ENCODE results near the gene ARVCF.

The ARVCF gene

GRCh38 chr22:20064140-20064480, 47.5 kb upstream of the ARVCF start:
- H3K36me3 ChIP-seq (replicated peaks in 1 of 2; ENCODE audit: control insufficient read depth in 2 of 2, insufficient read depth in 2 of 2, low read length in 2 of 2): peaks cover 3 to 4% of the 10 kb centered on the region in 2 donors
- H3K27ac ChIP-seq (replicated peaks; ENCODE audit: low read length): no peak overlapping the region
- no peak overlapping the region for H4K91ac ChIP-seq (ENCODE audit: low read depth, low read length, poor library complexity)
- peak overlapping the region; percentile 30 for H3K9ac ChIP-seq (ENCODE audit: low read depth, low read length, poor library complexity)
- no peak overlapping the region for H3K4me2 ChIP-seq (ENCODE audit: insufficient read depth, low read length, poor library complexity, severe bottlenecking)
- H2BK120ac ChIP-seq (ENCODE audit: low read depth, low read length): no peak overlapping the region
- H3K9me3 ChIP-seq (replicated peaks in 1 of 2; ENCODE audit: control insufficient read depth in 2 of 2, insufficient read depth in 1 of 2, low read depth in 1 of 2, low read length in 2 of 2): no peaks in the 10 kb centered on the region
- peaks cover 0 to 6% of the 10 kb centered on the region in 2 donors for H3K4me1 ChIP-seq (ENCODE audit: control insufficient read depth in 2 of 2, insufficient read depth in 1 of 2, low read depth in 1 of 2, low read length in 2 of 2)
- no peak overlapping the region for H3K14ac ChIP-seq (ENCODE audit: low read length)
- no peak overlapping the region for H3K23ac ChIP-seq (ENCODE audit: low read depth, low read length, poor library complexity)
- no peak overlapping the region for H3K4ac ChIP-seq (ENCODE audit: low read length)
- DNase-seq (ENCODE audit: low spot score): no peak
- H2AK5ac ChIP-seq (ENCODE audit: low read depth, low read length): peak overlapping the region; percentile 70
- no peaks in the 10 kb centered on the region for H3K79me1 ChIP-seq (ENCODE audit: low read depth, low read length)
- H3K27me3 ChIP-seq (ENCODE audit: control insufficient read depth in 3 of 3, insufficient read depth in 3 of 3, low read depth in 1 of 3, low read length in 3 of 3): no peaks in the 10 kb centered on the region
- no peak overlapping the region for H3K4me3 ChIP-seq (ENCODE audit: low read length in 2 of 2)
- H2AFZ ChIP-seq (ENCODE audit: low read length): no peak overlapping the region
- H4K8ac ChIP-seq (ENCODE audit: low read depth, low read length): no peak overlapping the region
- peak overlapping the region; percentile 8 for H3K18ac ChIP-seq (ENCODE audit: low read length)
- WGBS, 2 donors (ENCODE audit: extremely low coverage in 2 of 2, insufficient read length in 2 of 2, insufficient replicate concordance in 1 of 2): no CpG with 5 or more reads among the region's 3 CpGs
- no peak overlapping the region for H2BK5ac ChIP-seq (ENCODE audit: low read length)
- H2BK15ac ChIP-seq (ENCODE audit: low read length): peak overlapping the region; percentile 37
- peak overlapping the region; percentile 94 for H2BK12ac ChIP-seq (ENCODE audit: low read length)

- peak overlapping the region; percentile 63 for H2BK12ac ChIP-seq (ENCODE audit: low read length)
- peak overlapping the region; percentile 76 for H3K4ac ChIP-seq (ENCODE audit: low read length)
- H2BK5ac ChIP-seq (ENCODE audit: low read length): no peak overlapping the region
- H3K18ac ChIP-seq (ENCODE audit: low read length): peak overlapping the region; percentile 48
- no peak overlapping the region for H2BK120ac ChIP-seq (ENCODE audit: low read depth, low read length)
- H3K27ac ChIP-seq (replicated peaks; ENCODE audit: low read length): no peak overlapping the region
- H3K9ac ChIP-seq (ENCODE audit: low read depth, low read length, poor library complexity): peak overlapping the region; percentile 30
- no peak overlapping the region for H3K4me2 ChIP-seq (ENCODE audit: insufficient read depth, low read length, poor library complexity, severe bottlenecking)
- no CpG with 5 or more reads among the region's 27 CpGs for WGBS, 2 donors (ENCODE audit: extremely low coverage in 2 of 2, insufficient read length in 2 of 2, insufficient replicate concordance in 1 of 2)
- peak overlapping the region; percentile 97 for H3K23ac ChIP-seq (ENCODE audit: low read depth, low read length, poor library complexity)
- peak overlapping the region; percentile 70 for H2AK5ac ChIP-seq (ENCODE audit: low read depth, low read length)
- peak overlapping the region; percentile 97 for H3K14ac ChIP-seq (ENCODE audit: low read length)
- H2AFZ ChIP-seq (ENCODE audit: low read length): no peak overlapping the region
- H3K27me3 ChIP-seq (ENCODE audit: control insufficient read depth in 3 of 3, insufficient read depth in 3 of 3, low read depth in 1 of 3, low read length in 3 of 3): no peaks in the 10 kb centered on the region
- H3K9me3 ChIP-seq (replicated peaks in 1 of 2; ENCODE audit: control insufficient read depth in 2 of 2, insufficient read depth in 1 of 2, low read depth in 1 of 2, low read length in 2 of 2): no peaks in the 10 kb centered on the region
- H3K36me3 ChIP-seq (replicated peaks in 1 of 2; ENCODE audit: control insufficient read depth in 2 of 2, insufficient read depth in 2 of 2, low read length in 2 of 2): peaks cover 3 to 4% of the 10 kb centered on the region in 2 donors
- peaks cover 0 to 6% of the 10 kb centered on the region in 2 donors for H3K4me1 ChIP-seq (ENCODE audit: control insufficient read depth in 2 of 2, insufficient read depth in 1 of 2, low read depth in 1 of 2, low read length in 2 of 2)
- no peaks in the 10 kb centered on the region for H3K79me1 ChIP-seq (ENCODE audit: low read depth, low read length)
- no peak overlapping the region for H4K91ac ChIP-seq (ENCODE audit: low read depth, low read length, poor library complexity)
- DNase-seq (ENCODE audit: low spot score): no peak
- H2BK15ac ChIP-seq (ENCODE audit: low read length): no peak overlapping the region
- no peak overlapping the region for H3K4me3 ChIP-seq (ENCODE audit: low read length in 2 of 2)
- H4K8ac ChIP-seq (ENCODE audit: low read depth, low read length): peak overlapping the region; percentile 65
These were observed 46.9 kb upstream of the ARVCF start for GRCh38 chr22:20063271-20064139.

DNA sequence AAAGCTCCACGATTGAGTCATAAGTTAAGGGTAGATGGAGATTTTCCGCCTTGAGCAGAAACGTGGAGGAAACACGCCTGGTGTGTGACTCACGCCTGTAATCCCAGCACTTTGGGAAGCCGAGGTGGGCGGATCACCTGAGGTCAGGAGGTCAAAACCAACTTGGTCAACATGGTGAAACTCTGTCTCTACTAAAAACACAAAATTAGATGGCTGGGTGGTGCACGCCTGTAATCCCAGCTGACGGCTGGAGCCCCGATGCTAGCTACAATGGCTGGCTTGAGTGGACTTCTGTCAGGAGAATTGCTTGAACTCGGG, 46.1 kb upstream of the ARVCF start:
- H3K4me3 ChIP-seq (ENCODE audit: low read length in 2 of 2): no peak overlapping the region
- no peak overlapping the region for H3K4me2 ChIP-seq (ENCODE audit: insufficient read depth, low read length, poor library complexity, severe bottlenecking)
- peak overlapping the region; percentile 3 for H3K23ac ChIP-seq (ENCODE audit: low read depth, low read length, poor library complexity)
- H3K9me3 ChIP-seq (replicated peaks in 1 of 2; ENCODE audit: control insufficient read depth in 2 of 2, insufficient read depth in 1 of 2, low read depth in 1 of 2, low read length in 2 of 2): no peaks in the 10 kb centered on the region
- no peak overlapping the region for H3K27ac ChIP-seq (replicated peaks; ENCODE audit: low read length)
- no CpG with 5 or more reads among the region's 11 CpGs for WGBS, 2 donors (ENCODE audit: extremely low coverage in 2 of 2, insufficient read length in 2 of 2, insufficient replicate concordance in 1 of 2)
- H2BK120ac ChIP-seq (ENCODE audit: low read depth, low read length): no peak overlapping the region
- no peak overlapping the region for H4K91ac ChIP-seq (ENCODE audit: low read depth, low read length, poor library complexity)
- H3K27me3 ChIP-seq (ENCODE audit: control insufficient read depth in 3 of 3, insufficient read depth in 3 of 3, low read depth in 1 of 3, low read length in 3 of 3): no peaks in the 10 kb centered on the region
- no peak overlapping the region for H3K18ac ChIP-seq (ENCODE audit: low read length)
- no peak overlapping the region for H2BK5ac ChIP-seq (ENCODE audit: low read length)
- no peak for DNase-seq (ENCODE audit: low spot score)
- peak overlapping the region; percentile 12 for H3K9ac ChIP-seq (ENCODE audit: low read depth, low read length, poor library complexity)
- H3K4me1 ChIP-seq (ENCODE audit: control insufficient read depth in 2 of 2, insufficient read depth in 1 of 2, low read depth in 1 of 2, low read length in 2 of 2): peaks cover 0 to 6% of the 10 kb centered on the region in 2 donors
- H3K4ac ChIP-seq (ENCODE audit: low read length): no peak overlapping the region
- H3K14ac ChIP-seq (ENCODE audit: low read length): peak overlapping the region; percentile 63
- no peak overlapping the region for H2AFZ ChIP-seq (ENCODE audit: low read length)
- H2AK5ac ChIP-seq (ENCODE audit: low read depth, low read length): no peak overlapping the region
- peaks cover 3 to 4% of the 10 kb centered on the region in 2 donors for H3K36me3 ChIP-seq (replicated peaks in 1 of 2; ENCODE audit: control insufficient read depth in 2 of 2, insufficient read depth in 2 of 2, low read length in 2 of 2)
- H3K79me1 ChIP-seq (ENCODE audit: low read depth, low read length): no peaks in the 10 kb centered on the region
- no peak overlapping the region for H2BK12ac ChIP-seq (ENCODE audit: low read length)
- H4K8ac ChIP-seq (ENCODE audit: low read depth, low read length): no peak overlapping the region
- H2BK15ac ChIP-seq (ENCODE audit: low read length): no peak overlapping the region

- no peak for DNase-seq (ENCODE audit: low spot score)
- no peak overlapping the region for H2BK120ac ChIP-seq (ENCODE audit: low read depth, low read length)
- H3K4me2 ChIP-seq (ENCODE audit: insufficient read depth, low read length, poor library complexity, severe bottlenecking): no peak overlapping the region
- peak overlapping the region; percentile 69 for H3K18ac ChIP-seq (ENCODE audit: low read length)
- H4K91ac ChIP-seq (ENCODE audit: low read depth, low read length, poor library complexity): no peak overlapping the region
- H3K14ac ChIP-seq (ENCODE audit: low read length): peak overlapping the region; percentile 63
- peak overlapping the region; percentile 94 for H3K23ac ChIP-seq (ENCODE audit: low read depth, low read length, poor library complexity)
- no peak overlapping the region for H3K4me3 ChIP-seq (ENCODE audit: low read length in 2 of 2)
- H3K27ac ChIP-seq (replicated peaks; ENCODE audit: low read length): no peak overlapping the region
- peaks cover 0 to 6% of the 10 kb centered on the region in 2 donors for H3K4me1 ChIP-seq (ENCODE audit: control insufficient read depth in 2 of 2, insufficient read depth in 1 of 2, low read depth in 1 of 2, low read length in 2 of 2)
- H2BK12ac ChIP-seq (ENCODE audit: low read length): no peak overlapping the region
- WGBS, 2 donors (ENCODE audit: extremely low coverage in 2 of 2, insufficient read length in 2 of 2, insufficient replicate concordance in 1 of 2): no CpG with 5 or more reads among the region's 18 CpGs
- peak overlapping the region; percentile 12 for H3K9ac ChIP-seq (ENCODE audit: low read depth, low read length, poor library complexity)
- no peak overlapping the region for H2BK5ac ChIP-seq (ENCODE audit: low read length)
- no peaks in the 10 kb centered on the region for H3K9me3 ChIP-seq (replicated peaks in 1 of 2; ENCODE audit: control insufficient read depth in 2 of 2, insufficient read depth in 1 of 2, low read depth in 1 of 2, low read length in 2 of 2)
- no peak overlapping the region for H4K8ac ChIP-seq (ENCODE audit: low read depth, low read length)
- H3K79me1 ChIP-seq (ENCODE audit: low read depth, low read length): no peaks in the 10 kb centered on the region
- no peak overlapping the region for H2AFZ ChIP-seq (ENCODE audit: low read length)
- no peak overlapping the region for H3K4ac ChIP-seq (ENCODE audit: low read length)
- H3K27me3 ChIP-seq (ENCODE audit: control insufficient read depth in 3 of 3, insufficient read depth in 3 of 3, low read depth in 1 of 3, low read length in 3 of 3): no peaks in the 10 kb centered on the region
- H2AK5ac ChIP-seq (ENCODE audit: low read depth, low read length): peak overlapping the region; percentile 68
- peaks cover 3 to 4% of the 10 kb centered on the region in 2 donors for H3K36me3 ChIP-seq (replicated peaks in 1 of 2; ENCODE audit: control insufficient read depth in 2 of 2, insufficient read depth in 2 of 2, low read length in 2 of 2)
- H2BK15ac ChIP-seq (ENCODE audit: low read length): no peak overlapping the region
These were observed 45.6 kb upstream of the ARVCF start for GRCh38 chr22:20062043-20062765.

Data from neuronal stem cell (in vitro differentiated cells).